GM21367 (cell line): ENCODE results near the gene AFF4.
"Not testable (repeated sequence)": the region's sequence is repeated elsewhere in the genome, so short reads cannot be mapped to it uniquely, and the experiment has no call there.

ENCODE experiments used
- ATAC-seq: cut with Tn5 transposase; IDR thresholded peaks from one replicate; pipeline ENCODE4 v1.9.1; 2021; ENCODE audit not compliant: unreplicated experiment

Gene AFF4

DNA sequence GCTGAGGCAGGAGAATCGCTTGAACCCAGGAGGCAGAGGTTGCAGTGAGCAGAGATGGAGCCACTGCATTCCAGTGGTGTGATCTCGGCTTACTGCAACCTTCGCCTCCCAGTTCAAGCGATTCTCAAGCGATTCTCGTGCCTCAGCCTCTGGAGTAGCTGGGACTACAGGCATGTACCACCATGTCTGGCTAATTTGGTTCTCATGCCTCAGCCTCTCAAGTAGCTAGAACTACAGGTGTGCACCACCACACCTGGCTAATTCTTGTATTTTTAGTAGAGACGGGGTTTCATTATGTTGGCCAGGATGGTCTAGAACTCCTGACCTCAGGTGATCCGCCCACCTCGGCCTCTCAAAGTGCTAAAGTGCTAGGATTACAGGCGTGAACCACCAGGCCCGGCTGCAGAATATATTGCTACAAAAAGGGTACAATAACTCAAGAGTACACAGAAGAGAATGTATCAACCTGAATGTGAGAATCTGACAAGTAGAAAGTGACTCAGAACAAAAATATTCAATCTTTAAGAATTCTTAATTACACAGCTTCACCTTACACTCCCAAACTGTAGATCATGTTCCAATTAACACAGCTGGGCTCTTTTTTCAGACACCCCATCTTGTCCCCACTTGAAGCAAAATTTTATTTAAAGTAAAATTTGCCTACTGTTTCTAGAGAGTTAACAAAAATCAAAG lies 2.2 kb downstream of the AFF4 start:
- not testable (repeated sequence) for ATAC-seq

DNA sequence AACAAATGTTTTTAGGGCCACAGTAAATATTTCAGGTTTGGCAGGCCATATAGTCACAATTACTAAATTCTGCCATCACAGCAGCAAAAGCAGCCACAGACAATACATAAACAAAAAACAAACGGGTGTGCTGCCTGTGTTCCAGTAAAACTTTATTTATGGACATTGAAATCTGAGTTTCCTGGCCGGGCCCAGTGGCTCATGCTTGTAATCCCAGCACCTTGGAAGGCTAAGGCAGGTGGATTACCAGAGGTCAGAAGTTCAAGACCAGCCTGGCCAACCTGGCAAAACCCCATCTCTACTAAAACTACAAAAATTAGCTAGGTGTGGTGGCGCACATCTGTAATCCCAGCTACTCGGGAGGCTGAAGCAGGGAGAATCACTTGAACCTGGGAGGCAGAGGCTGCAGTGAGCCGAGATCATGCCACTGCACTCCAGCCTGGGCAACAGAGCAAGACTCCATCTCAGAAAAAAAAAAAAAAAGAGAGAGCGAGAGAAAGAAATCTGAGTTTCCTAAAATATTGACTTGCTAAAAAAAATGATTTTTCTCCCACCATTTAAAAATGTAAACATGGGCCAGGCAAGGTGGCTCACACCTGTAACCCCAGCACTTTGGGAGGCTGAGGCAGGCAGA lies 7.2 kb downstream of the AFF4 start:
- ATAC-seq: not testable (repeated sequence)

DNA sequence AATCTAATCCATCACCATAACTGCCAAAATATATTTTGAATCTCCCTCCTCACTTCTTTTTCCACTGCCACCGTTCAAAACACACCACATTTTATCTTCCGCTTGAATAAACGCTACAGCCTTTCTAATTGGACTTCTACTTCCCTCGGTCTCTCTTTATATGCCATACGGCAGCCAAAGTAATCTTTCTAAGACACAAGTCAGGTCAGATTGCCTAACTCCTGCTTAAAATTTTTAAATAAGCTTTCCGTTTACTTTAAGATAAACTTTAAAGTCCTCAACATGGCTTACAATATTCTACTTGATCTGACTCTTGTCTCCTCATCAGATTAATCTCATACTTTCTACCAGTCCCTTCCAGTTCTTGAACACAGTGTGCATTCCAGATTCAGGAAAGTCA lies 9.7 kb downstream of the AFF4 start:
- no peak for ATAC-seq

- no peak for ATAC-seq
Measured at GRCh38 chr5:132952829-132953228, 10.6 kb downstream of the AFF4 start.

- no peak for ATAC-seq
Measured at GRCh38 chr5:132951897-132952296, 11.5 kb downstream of the AFF4 start.

DNA sequence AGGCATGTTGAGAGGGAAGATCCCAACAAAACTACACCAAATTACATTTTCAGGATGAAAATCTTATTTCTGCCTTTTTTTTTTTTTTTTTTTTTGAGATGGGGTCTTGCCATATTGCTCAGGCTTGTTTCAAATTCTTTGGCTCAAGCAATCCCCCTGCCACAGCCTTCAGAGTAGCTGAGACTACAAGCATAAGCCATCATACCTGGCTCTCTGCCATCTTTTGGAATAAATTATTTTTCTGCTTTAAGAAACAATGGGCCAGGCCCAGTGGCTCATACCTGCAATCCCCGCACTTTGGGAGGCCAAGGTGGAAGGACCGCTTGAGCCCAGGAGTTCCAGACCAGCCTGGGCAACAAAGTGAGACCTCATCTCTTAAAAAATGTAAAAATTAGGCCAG lies 14.3 kb downstream of the AFF4 start:
- no peak for ATAC-seq

GRCh38 chr5:132947671-132948070 lies 15.8 kb downstream of the AFF4 start:
- ATAC-seq: no peak

DNA sequence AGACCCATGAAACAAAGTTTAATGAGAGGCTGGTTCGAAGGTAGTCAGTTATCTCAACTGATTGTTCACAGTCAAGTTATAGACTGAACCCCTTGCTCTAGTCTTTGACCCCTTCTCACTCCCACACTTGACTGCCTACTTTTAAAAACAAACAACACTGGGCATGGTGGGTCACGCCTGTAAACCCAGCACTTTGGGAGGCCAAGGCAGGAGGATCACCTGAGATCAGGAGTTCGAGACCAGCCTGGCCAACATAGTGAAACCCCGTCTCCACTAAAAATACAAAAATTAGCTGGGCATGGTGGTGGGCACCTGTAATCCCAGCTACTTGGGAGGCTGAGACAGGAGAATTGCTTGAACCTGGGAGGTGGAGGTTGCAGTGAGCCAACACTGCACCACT lies 18.1 kb downstream of the AFF4 start:
- not testable (repeated sequence) for ATAC-seq

DNA sequence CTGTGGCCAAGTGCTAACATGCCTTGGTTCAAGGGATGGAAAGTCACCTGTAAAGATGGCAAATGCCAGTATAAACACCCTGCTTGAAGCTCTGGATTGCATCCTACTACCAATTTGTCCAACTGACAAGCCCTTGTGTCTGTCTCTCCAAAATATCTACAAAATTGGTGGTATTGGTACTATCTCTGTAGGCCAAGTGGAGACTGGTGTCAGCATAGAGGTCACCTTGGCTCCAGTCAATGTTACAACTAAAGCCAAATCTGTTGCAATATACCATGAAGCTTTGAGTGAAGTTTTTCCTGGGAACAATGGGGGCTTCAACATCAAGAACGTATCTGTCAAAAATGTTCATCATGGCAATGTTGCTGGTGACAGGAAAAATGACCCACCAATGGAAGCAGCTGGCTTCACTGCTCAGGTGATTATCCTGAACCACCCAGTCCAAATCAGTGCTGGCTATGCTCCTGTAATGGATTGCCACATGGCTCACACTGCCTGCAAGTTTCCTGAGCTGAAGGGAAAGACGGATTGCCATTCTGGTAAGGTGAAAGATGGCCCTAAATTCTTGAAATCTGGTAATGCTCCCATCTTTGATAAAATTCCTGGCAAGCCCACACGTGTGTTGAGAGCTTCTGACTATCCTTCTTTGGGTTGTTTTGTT lies 19.9 kb downstream of the AFF4 start:
- no peak for ATAC-seq

DNA sequence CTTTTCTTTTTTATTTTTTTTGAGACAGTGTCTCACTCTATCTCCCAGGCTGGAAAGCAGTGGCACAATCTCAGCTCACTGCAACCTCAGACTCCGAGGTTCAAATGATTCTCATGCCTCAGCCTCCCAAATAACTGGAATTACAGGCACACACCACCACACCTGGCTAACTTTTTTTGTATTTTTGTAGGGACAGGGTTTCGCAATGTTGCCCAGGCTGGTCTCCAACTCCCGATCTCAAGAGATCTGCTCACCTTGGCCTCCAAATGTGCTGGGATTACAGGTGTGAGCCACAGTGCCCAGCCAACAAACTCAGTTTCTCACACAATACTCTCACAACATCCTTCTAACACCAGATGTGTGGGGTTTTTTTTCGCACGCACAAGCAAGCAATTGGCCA lies 22.1 kb downstream of the AFF4 start:
- no peak for ATAC-seq

- ATAC-seq: no peak
Measured at GRCh38 chr5:132928062-132928407, 35.4 kb downstream of the AFF4 start.

- no peak for ATAC-seq
Measured at GRCh38 chr5:132927355-132928061, 35.9 kb downstream of the AFF4 start.

DNA sequence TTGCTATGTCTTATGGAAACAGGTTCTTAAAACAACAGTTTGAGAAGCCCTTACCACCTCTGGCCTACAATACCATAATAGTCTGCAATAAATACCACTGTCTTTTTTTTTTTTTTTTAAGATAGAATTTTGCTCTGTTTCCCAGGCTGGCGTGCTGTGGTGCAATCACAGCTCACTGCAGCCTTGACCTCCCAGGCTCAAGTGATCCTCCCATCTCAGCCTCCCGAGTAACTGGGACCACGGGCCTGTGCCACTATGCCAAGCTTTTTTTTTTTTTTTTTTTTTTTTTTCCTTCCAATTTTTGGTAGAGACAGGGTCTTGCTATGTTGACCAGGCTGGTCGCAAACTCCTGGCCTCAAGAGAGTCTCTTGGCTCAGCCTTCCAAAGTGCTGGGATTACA lies 37.0 kb downstream of the AFF4 start:
- ATAC-seq: no peak

DNA sequence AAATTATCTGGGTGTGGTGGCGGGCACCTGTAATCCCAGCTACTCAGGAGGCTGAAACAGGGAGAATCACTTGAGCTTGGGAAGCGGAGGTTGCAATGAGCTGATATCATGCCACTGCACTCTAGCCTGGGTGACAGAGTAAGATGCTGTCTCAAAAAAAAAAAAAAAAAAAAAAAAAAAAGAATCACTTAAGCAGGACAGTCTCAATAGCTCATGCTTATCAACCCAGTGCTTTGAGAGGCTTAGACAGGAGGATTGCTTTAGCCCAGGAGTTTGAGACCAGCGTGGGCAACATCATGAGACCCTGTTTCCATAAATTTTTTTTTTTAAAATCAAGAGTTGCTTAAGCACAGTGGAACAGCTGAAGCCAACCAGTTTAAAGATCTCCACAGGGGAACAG lies 47.3 kb downstream of the AFF4 start:
- no peak for ATAC-seq

- ATAC-seq: no peak
Measured at GRCh38 chr5:132915681-132916080, 47.8 kb downstream of the AFF4 start.

DNA sequence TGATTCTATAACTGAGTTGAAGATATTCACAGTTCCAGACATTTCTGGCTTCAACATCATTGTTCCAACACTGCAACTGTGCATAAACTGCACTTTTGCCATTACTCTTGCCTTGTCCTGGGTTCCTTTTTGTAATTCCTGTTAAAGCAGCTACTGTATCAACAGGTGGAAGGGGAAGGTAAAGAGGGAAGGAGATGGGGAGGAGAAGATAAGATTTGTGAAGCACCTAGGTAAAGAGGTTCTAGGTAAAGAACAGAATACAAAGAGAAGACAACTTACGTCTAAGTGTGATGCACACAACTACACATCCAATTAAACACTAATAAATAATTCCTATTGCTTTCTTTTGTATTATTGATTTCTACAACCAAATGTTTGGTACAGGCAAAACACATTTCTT lies 53.7 kb downstream of the AFF4 start:
- no peak for ATAC-seq

GRCh38 chr5:132907161-132907560 lies 56.3 kb downstream of the AFF4 start:
- no peak for ATAC-seq

GRCh38 chr5:132905938-132906337 lies 57.5 kb downstream of the AFF4 start:
- no peak for ATAC-seq

DNA sequence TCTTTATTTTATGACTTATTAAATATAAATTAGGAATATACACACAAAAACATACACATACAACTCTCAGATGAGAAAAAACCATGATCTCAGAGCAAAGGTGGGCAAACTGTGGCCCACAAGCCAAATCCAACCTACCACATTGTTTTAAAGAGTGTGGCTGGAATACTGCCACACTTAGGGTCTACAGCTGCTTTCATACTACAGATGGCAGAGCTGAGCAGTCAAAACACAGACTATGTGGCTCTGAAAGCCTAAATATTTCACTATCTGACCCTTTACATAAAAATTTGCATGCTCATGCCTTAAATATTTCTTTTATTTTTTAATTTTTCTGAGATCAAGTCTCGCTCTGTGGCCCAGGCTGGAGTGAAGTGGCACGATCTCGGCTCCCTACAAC lies 61.7 kb downstream of the AFF4 start:
- ATAC-seq: no peak

- no peak for ATAC-seq
Measured at GRCh38 chr5:132901036-132901435, 62.4 kb downstream of the AFF4 start.

- ATAC-seq: no peak
Measured at GRCh38 chr5:132898094-132898493, 65.3 kb downstream of the AFF4 start.

DNA sequence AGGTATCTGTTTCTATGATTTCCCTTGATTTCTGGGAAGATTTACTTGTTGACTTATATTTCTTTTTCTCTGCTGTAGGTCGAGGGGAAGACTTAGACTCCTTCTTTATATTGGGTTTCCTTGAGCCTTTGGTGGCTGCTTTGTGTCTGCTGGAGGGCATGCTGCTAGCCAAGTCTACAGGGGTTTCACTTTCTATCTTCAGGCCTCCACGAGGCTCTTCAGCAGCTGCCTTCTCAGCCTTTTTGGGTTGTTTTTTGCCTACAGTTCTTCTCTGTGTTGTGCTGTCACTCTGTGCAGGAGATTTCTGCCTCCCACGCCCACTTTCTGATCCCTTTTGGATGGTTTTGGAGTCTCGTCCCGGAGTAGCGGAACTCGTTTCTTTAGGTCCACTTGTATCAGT lies 66.7 kb downstream of the AFF4 start:
- no peak for ATAC-seq
